DND-41 (cell line): ENCODE results near the gene TTLL11.

Experiments
- CTCF ChIP-seq: IDR thresholded peaks from 2 replicates; pipeline ENCODE4 v1.5.1; 2012; ENCODE audit warnings: borderline replicate concordance, low read length, moderate library complexity, mild to moderate bottlenecking; ENCODE audit not compliant: poor library complexity, severe bottlenecking; ENCODE audit errors: extremely low read depth
- EZH2 ChIP-seq: IDR thresholded peaks from 3 replicates; pipeline ENCODE4 v1.6.1; 2012; ENCODE audit warnings: borderline replicate concordance, low read depth, mild to moderate bottlenecking, moderate library complexity, low read length, inconsistent platforms; ENCODE audit not compliant: severe bottlenecking

GRCh38 chr9:121876658-121877271, 216.3 kb downstream of the TTLL11 start:
- TF ChIP-seq CTCF, result no peak
- TF ChIP-seq EZH2, result no peak
